GM18519 (cell line): Measurements from ENCODE around the gene RFX6.

Source experiments
- ATAC-seq: cut with Tn5 transposase; IDR thresholded peaks from one replicate; pipeline ENCODE4 v1.9.1; 2021; ENCODE audit warnings: mild to moderate bottlenecking, moderate library complexity; ENCODE audit not compliant: unreplicated experiment, low FRiP score

RFX6 gene

DNA sequence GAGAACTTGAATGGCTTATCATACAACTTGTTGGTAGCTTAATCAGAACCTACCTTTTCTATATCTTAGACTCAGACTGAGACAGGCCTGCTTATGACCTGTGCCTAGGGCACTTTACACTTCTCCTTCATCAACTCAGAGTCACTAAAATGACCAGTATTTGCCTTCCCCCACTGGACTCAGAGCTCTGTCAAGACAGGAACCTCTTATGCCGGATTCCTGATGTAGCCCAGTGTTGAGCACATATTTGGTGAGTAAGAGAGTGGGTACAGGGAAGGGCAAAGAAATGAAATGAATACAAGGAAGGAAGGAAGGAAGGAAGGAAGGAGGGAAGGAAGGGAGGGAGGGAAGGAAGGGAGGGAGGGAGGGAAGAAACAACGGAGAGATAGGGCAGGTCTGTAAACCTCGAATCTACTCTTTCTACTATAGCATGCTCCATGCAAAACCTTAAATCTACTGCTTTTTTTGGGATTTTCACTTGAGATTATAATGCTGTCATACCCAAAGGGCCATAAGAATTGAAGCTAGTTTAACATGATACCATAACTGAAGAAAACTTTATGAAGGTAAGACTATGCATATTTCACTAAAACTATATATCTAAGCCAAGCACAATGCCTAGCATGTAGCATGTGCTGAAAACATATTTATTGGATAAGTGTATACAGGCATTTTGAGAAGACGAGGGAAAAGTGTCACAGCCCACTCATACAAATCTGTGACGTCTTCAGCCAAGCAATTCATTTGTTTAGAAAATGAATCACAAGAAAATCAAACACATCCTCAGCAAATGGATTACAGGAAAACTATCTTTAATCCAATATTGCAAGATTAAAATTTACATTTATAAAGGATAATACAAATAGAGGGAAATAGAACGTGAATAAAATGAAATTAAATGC lies 89.9 kb downstream of the RFX6 start:
- ATAC-seq = no peak

DNA sequence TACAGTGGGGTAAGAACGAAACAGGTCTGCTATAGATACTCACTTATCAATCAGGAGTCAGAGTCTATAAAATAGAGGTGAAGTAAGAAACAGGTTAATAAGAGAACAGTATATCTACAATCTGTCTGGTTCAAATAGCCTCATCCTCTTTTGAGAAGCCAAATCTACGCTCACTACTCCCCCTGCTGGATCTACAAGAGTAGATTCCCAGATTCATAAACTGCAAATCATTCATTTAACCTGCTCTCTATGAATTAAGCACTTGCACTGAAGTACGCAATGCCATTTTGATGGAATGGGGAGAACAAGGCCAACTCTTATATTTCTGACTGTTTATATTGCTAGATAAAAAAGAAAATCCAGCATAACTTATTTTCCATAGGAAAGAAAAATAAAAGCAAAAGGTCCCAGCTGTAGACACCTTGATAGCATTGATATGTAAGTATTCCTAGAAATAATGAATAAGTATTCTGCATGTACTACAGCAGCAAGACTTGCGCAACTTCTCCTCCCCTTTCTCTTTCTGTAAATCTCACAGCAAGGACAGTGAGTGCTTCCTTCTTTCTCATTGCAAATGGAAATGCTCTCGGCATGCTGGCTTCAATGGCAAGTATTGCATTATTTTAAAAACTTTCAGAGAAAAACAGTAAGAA lies 92.3 kb downstream of the RFX6 start:
- peak; percentile 80 for ATAC-seq

DNA sequence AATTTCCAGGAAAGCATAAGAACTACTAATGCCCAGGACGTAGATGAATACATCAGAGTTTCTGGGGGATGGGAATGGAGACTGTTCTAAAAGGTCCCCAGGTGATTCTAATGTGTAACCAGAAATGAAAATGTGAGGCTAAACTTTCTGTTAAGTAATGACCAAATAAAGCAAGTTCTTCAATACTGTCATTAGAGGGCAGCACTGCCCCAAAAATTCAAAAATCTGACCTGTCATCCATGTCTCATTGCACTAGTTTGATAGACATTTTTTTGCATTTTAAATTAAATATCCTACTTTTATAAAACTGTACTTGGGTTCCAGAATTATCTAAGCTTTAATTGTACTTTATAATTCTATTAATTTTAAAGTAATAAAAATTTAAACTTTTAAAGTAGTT lies 94.9 kb downstream of the RFX6 start:
- ATAC-seq = peak; percentile 79

DNA sequence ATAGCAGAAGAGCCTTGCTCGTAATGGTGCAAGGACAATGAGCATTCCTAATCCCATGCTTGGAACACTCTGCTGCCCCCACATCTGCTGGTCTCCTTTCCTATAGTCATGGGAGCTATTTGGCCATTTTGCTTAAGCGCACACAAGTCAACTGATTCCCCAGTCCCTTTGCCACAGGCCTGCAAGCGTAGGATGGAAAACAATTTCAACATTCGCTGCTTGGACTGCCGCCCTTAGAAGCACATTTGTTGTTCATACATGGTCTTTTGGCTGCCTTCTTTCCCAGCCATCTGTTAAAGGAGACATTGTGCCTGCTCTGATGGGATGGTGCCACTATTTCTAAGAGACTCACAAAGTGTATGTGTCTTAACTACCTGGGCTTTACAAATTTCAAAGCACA lies 96.9 kb downstream of the RFX6 start:
- no peak for ATAC-seq

DNA sequence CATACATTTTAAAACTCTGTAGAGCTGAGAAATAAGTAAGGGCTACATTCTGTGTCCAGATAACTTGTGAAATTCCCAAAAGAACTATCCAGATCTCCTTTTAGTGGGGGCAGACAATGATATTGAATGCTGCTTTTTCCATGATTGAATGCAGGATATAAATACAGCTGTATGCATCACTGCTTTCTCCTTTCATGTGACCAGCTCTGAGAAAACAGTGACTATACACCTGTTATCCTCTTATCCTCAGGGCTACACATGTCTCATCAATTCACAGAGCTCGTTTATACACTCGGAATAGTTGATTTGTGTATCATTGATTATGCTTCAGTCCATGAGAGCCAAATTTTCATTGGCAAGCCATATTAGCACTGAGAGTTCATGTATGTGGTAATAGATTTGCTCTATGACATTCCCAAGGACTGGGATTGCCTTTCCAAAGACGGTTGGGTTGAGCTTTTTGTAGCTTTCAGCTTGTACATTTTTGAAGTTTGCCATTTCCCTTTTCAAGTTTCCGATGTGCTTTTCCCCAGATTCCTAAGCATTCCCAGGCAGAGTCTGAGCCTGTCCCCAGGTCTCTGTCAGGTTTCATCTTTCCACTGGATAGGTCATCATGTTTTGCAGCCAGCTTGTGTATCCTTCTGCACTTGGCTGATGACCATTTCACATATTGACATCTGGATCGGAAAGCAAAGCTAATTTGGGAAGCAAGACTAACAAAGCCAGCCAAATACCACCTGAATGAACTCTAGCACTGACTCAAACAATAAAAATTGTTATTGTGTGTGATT lies 97.7 kb downstream of the RFX6 start:
- no peak for ATAC-seq

DNA sequence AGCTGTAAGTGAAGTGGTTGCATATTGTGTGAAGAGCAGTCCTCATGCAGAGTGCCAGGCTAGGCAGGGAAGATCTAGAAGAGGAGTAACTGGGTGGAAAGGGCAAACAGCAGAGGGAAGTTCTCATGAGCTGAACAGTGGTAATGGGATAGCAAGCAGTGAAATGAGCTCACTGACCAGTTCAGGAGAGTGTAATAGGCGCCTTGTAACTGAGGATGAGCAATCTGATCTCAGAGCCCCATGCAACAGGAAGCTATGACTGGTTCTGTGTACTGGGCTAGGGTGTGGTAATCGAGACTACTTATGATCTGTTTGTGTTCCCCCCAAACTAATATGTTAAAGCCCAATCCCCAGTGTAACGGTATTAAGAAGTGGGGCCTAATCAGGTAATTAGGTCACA lies 98.6 kb downstream of the RFX6 start:
- ATAC-seq = no peak

DNA sequence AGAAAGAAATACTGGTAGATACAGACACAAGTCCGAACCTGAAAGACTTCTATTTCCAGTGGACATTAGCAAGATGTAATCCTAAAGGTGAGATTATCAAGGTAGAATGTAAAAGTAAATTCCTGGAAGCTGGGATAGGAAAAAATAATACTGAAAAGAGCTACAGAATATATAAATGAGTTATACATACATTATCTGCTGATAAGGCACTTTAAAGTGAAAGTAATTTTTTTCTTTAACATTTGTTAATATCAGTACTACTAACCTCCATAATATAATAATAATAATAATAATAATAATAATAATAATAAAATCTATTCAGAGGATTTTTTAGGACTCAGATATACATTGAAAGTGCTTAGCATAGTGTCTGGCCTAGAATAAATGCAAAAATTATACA lies 102.5 kb downstream of the RFX6 start:
- no peak for ATAC-seq
